ENCODE measurements around the gene SPATS2. TPM values are rescaled to one million over a fixed set of nuclear protein-coding genes. Genes with fewer than 3 reads are reported as not detected.
"Not testable (repeated sequence)": the region's sequence is repeated elsewhere in the genome, so short reads cannot be mapped to it uniquely, and the experiment has no call there.

Gene SPATS2
- polyA plus RNA-seq, 3 donors = 44.3 to 56.9 (median 48.8) TPM

- no peak for DNase-seq (ENCODE audit: low read depth in 3 of 3, low spot score in 2 of 3)
These were observed 18.5 kb upstream of the SPATS2 start for GRCh38 chr12:49348781-49349180.

GRCh38 chr12:49349266-49349665 is 18.0 kb upstream of the SPATS2 start:
- DNase-seq (ENCODE audit: low read depth in 3 of 3, low spot score in 2 of 3) = no peak

GRCh38 chr12:49352351-49352750 is 14.9 kb upstream of the SPATS2 start:
- no peak for DNase-seq (ENCODE audit: low read depth in 3 of 3, low spot score in 2 of 3)

GRCh38 chr12:49355913-49356312 is 11.3 kb upstream of the SPATS2 start:
- no peak for DNase-seq (ENCODE audit: low read depth in 3 of 3, low spot score in 2 of 3)

- DNase-seq (ENCODE audit: low read depth in 3 of 3, low spot score in 2 of 3) = no peak
These were observed 10.1 kb upstream of the SPATS2 start for GRCh38 chr12:49357103-49357678.

- no peak for DNase-seq (ENCODE audit: low read depth in 3 of 3, low spot score in 2 of 3)
These were observed 8.7 kb upstream of the SPATS2 start for GRCh38 chr12:49358483-49359141.

GRCh38 chr12:49359671-49360070 is 7.6 kb upstream of the SPATS2 start:
- DNase-seq (ENCODE audit: low read depth in 3 of 3, low spot score in 2 of 3) = no peak

GRCh38 chr12:49362077-49362476 is 5.2 kb upstream of the SPATS2 start:
- no peak for DNase-seq (ENCODE audit: low read depth in 3 of 3, low spot score in 2 of 3)

- no peak for DNase-seq (ENCODE audit: low read depth in 3 of 3, low spot score in 2 of 3)
These were observed 2.3 kb upstream of the SPATS2 start for GRCh38 chr12:49364989-49365388.

GRCh38 chr12:49365542-49365941 is 1.7 kb upstream of the SPATS2 start:
- no peak for DNase-seq (ENCODE audit: low read depth in 3 of 3, low spot score in 2 of 3)

GRCh38 chr12:49366096-49366651 is 1.1 kb upstream of the SPATS2 start:
- no peak for DNase-seq (ENCODE audit: low read depth in 3 of 3, low spot score in 2 of 3)

- peak in 2 of 3 donors; percentile 85 to 88 for DNase-seq (ENCODE audit: low read depth in 3 of 3, low spot score in 2 of 3)
These were observed 446 bp upstream of the SPATS2 start for GRCh38 chr12:49366652-49367380.

- DNase-seq (ENCODE audit: low read depth in 3 of 3, low spot score in 2 of 3) = no peak
These were observed 958 bp downstream of the SPATS2 start for GRCh38 chr12:49368240-49368600.

- no peak for DNase-seq (ENCODE audit: low read depth in 3 of 3, low spot score in 2 of 3)
These were observed 2.3 kb downstream of the SPATS2 start for GRCh38 chr12:49369411-49370145.

- DNase-seq (ENCODE audit: low read depth in 3 of 3, low spot score in 2 of 3) = no peak
These were observed 3.3 kb downstream of the SPATS2 start for GRCh38 chr12:49370539-49370938.

- DNase-seq (ENCODE audit: low read depth in 3 of 3, low spot score in 2 of 3) = no peak
These were observed 8.1 kb downstream of the SPATS2 start for GRCh38 chr12:49375406-49375805.

GRCh38 chr12:49377386-49377785 is 10.1 kb downstream of the SPATS2 start:
- DNase-seq (ENCODE audit: low read depth in 3 of 3, low spot score in 2 of 3) = no peak

GRCh38 chr12:49380184-49380583 is 12.9 kb downstream of the SPATS2 start:
- not testable (repeated sequence) for DNase-seq (ENCODE audit: low read depth in 3 of 3, low spot score in 2 of 3)

GRCh38 chr12:49388682-49389386 is 21.6 kb downstream of the SPATS2 start:
- no peak for DNase-seq (ENCODE audit: low read depth in 3 of 3, low spot score in 2 of 3)

GRCh38 chr12:49389387-49389703 is 22.1 kb downstream of the SPATS2 start:
- DNase-seq (ENCODE audit: low read depth in 3 of 3, low spot score in 2 of 3) = no peak

- DNase-seq (ENCODE audit: low read depth in 3 of 3, low spot score in 2 of 3) = no peak
These were observed 29.7 kb downstream of the SPATS2 start for GRCh38 chr12:49397000-49397399.

All from right renal cortex interstitium (tissue), 3 donors.